B cell (primary cell): Measurements from ENCODE around the gene TLR7. TPM values are rescaled to one million over a fixed set of nuclear protein-coding genes. Genes with fewer than 3 reads are reported as not detected.

Experiments
- ATAC-seq: fragments of 200-7000 bp; cut with Tn5 transposase; one replicate; pipeline ENCODE4 v1.10.0; 2021; ENCODE audit warnings: low read depth, mild to moderate bottlenecking, moderate number of reproducible peaks, moderate library complexity
- CTCF ChIA-PET: fragments of 350-600 bp; sonication (Branson Sonifier 250); formaldehyde crosslinking; loops from one replicate; lab custom pipeline; 2021; ENCODE audit warnings: antibody characterized with exemption, inconsistent platforms; lab: Charles Lee
- POLR2A ChIA-PET: fragments of 350-600 bp; sonication (Branson Sonifier 250); formaldehyde crosslinking; loops from one replicate; lab custom pipeline; 2021; ENCODE audit warnings: antibody characterized with exemption; lab: Charles Lee
- DNase-seq: peaks from one replicate; pipeline ENCODE4 v3.0.0; 2013
- H2AFZ ChIP-seq: 2 replicates; pipeline ENCODE4 v1.6.1; 2012; ENCODE audit warnings: mild to moderate bottlenecking, low read depth, low read length; ENCODE audit not compliant: insufficient read depth, poor library complexity, severe bottlenecking
- H3K27ac ChIP-seq, 2 donors: 1 replicate in 1 of 2; 2 replicates in 1 of 2; pipeline ENCODE4 v1.5.1; 2012 to 2013; ENCODE audit warnings: low read length in 2 of 2, mild to moderate bottlenecking in 2 of 2, moderate library complexity in 1 of 2
- H3K27me3 ChIP-seq, 4 experiments: fragments of 200-600 bp in 1 of 4; sonication (generic) in 1 of 4; replicated peaks in 1 of 4; 1 replicate in 2 of 4; 2 replicates in 2 of 4; pipeline versions ENCODE4 v1.6.1 to v1.7.0; 2013 to 2016; ENCODE audit warnings: low read length in 3 of 4, mild to moderate bottlenecking in 2 of 4, mixed read lengths in 1 of 4, moderate library complexity in 1 of 4; ENCODE audit not compliant: insufficient read depth in 4 of 4, control insufficient read depth in 3 of 4; ENCODE audit errors: control extremely low read depth in 1 of 4
- H3K36me3 ChIP-seq, 2 experiments: replicated peaks in 1 of 2; 1 replicate in 1 of 2; 2 replicates in 1 of 2; pipeline versions ENCODE4 v1.6.1 to v1.7.1; 2013; ENCODE audit warnings: low read length in 1 of 2; ENCODE audit not compliant: insufficient read depth in 2 of 2, control insufficient read depth in 1 of 2; ENCODE audit errors: control extremely low read depth in 1 of 2, extremely low read depth in 1 of 2
- H3K4me1 ChIP-seq, 2 donors: fragments of 200-600 bp in 1 of 2; sonication (generic) in 1 of 2; 1 replicate in 1 of 2; 2 replicates in 1 of 2; pipeline versions ENCODE4 v1.5.1 to v1.6.1; 2013 to 2017; ENCODE audit warnings: low read length in 2 of 2; ENCODE audit not compliant: control insufficient read depth in 2 of 2, insufficient read depth in 2 of 2
- H3K4me2 ChIP-seq: replicated peaks from 2 replicates; pipeline ENCODE3; 2012; ENCODE audit warnings: mild to moderate bottlenecking, low read depth, low read length; ENCODE audit not compliant: poor library complexity, severe bottlenecking
- H3K4me3 ChIP-seq, 5 experiments: fragments of 200-600 bp in 1 of 5; sonication (generic) in 1 of 5; 1 replicate in 3 of 5; 2 replicates in 2 of 5; pipeline versions ENCODE4 v1.5.1 to v1.7.0; 2011 to 2016; ENCODE audit warnings: low read length in 4 of 5, mild to moderate bottlenecking in 4 of 5, low read depth in 2 of 5, control low read depth in 1 of 5, moderate library complexity in 1 of 5; ENCODE audit not compliant: insufficient read depth in 1 of 5; ENCODE audit errors: control extremely low read depth in 1 of 5, extremely low read depth in 1 of 5
- H3K79me2 ChIP-seq: fragments of 200-600 bp; sonication (generic); one replicate; pipeline ENCODE4 v1.6.0; 2016; ENCODE audit warnings: low read length; ENCODE audit not compliant: control insufficient read depth, insufficient read depth
- H3K9ac ChIP-seq: fragments of 200-600 bp; sonication (generic); 2 replicates; pipeline ENCODE4 v1.6.1; 2017; ENCODE audit warnings: mild to moderate bottlenecking, low read length, moderate library complexity
- H3K9me3 ChIP-seq, 3 donors: one replicate each; pipeline versions ENCODE4 v1.6.1 to v1.7.1; 2013; ENCODE audit warnings: low read length in 2 of 3; ENCODE audit not compliant: control insufficient read depth in 2 of 3, insufficient read depth in 1 of 3; ENCODE audit errors: control extremely low read depth in 1 of 3
- H4K20me1 ChIP-seq: 2 replicates; pipeline ENCODE4 v1.6.0; 2012; ENCODE audit warnings: mild to moderate bottlenecking, low read length; ENCODE audit not compliant: insufficient read depth, control insufficient read depth, poor library complexity, severe bottlenecking
- H3K27ac Mint-ChIP-seq: one replicate; pipeline ENCODE4 v1.8.0; 2021; ENCODE audit warnings: mixed read lengths
- H3K27me3 Mint-ChIP-seq: one replicate; pipeline ENCODE4 v1.8.0; 2021; ENCODE audit warnings: mixed read lengths
- H3K4me1 Mint-ChIP-seq: one replicate; pipeline ENCODE4 v1.8.0; 2021; ENCODE audit warnings: mixed read lengths
- H3K4me3 Mint-ChIP-seq: one replicate; pipeline ENCODE4 v1.8.0; 2021; ENCODE audit warnings: mixed read lengths
- H3K9me3 Mint-ChIP-seq: one replicate; pipeline ENCODE4 v1.8.0; 2022; ENCODE audit warnings: mixed read lengths; ENCODE audit not compliant: insufficient read depth
- EZH2 ChIP-seq: IDR thresholded peaks from 2 replicates; pipeline ENCODE4 v1.6.1; 2012; ENCODE audit warnings: borderline replicate concordance, low read depth, mild to moderate bottlenecking, moderate library complexity, low read length; ENCODE audit not compliant: insufficient read depth, poor library complexity, severe bottlenecking
- WGBS: methylation state at CpG from one replicate; pipeline ENCODE4 v1.1.5; 2013; ENCODE audit warnings: missing lambda C conversion rate; ENCODE audit not compliant: insufficient coverage; 5-methylcytosine and 5-hydroxymethylcytosine counted together
- intact Hi-C: fragments of 100-400 bp; cut with micrococcal nuclease; formaldehyde crosslinking; loops from one replicate; pipeline ENCODE4 v1.10.0; 2022
- polyA plus RNA-seq: library from polyadenylated mRNA; depleted of rRNA; stranded (reverse); fragments of >200 nt; gene quantifications from 2 replicates; pipeline ENCODE4 v1.2.3, GENCODE V29; 2012
- total RNA-seq, 2 donors: library from RNA; stranded (reverse); fragments of 120-200 nt in 1 of 2; gene quantifications; 1 replicate in 1 of 2; 2 replicates in 1 of 2; pipeline versions ENCODE4 v1.2.3 to v1.2.4, GENCODE V29; 2013 to 2022
- TF ChIP-seq, protein P1 (sequence below): fragments of 200-600 bp; IDR thresholded peaks from one replicate; pipeline ENCODE4 v1.8.0; 2022; ENCODE audit warnings: antibody characterized with exemption, mild to moderate bottlenecking

Gene TLR7
- total and polyA plus RNA-seq, 2 donors (not counting 1 experiment from before 2014, with no cell fraction given) = 6.1 to 10.2 TPM

DNA sequence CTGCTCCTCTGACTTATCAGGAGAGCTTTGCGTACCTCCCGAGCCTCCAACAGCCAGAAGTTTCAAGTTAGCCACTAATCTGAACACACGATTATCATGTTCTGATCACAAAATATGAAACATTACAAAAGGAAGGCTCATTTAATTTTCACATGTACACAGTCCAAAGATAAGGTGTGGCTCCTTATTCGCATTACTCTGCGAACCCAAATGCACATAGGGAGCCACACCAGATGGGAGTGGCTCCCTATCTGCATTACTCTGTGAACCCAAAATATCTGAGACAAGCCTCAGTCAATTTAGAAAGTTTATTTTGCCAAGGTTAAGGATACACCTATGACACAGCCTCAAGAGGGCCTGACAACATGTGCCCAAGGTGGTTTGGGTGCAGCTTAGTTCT lies 68.0 kb downstream of the TLR7 start:
- intact Hi-C loops = no loop called here
- H3K4me1 ChIP-seq = no peaks in the 10 kb centered on the region
- H3K4me2 ChIP-seq = no peak overlapping the region
- POLR2A ChIA-PET = no interaction called here
- H3K9me3 ChIP-seq = no peaks in the 10 kb centered on the region
- CTCF ChIA-PET = no interaction called here
- H3K27ac ChIP-seq = no peak overlapping the region
- Mint-ChIP-seq H3K27ac (no peak overlapping the region), H3K4me3 (no peak overlapping the region), H3K4me1 (no peaks in the 10 kb centered on the region), H3K9me3 (no peaks in the 10 kb centered on the region), H3K27me3 (no peaks in the 10 kb centered on the region)
- H3K79me2 ChIP-seq = no peaks in the 10 kb centered on the region
- no peaks in the 10 kb centered on the region for H3K36me3 ChIP-seq
- H2AFZ ChIP-seq = no peak overlapping the region
- TF ChIP-seq, protein P1, sequence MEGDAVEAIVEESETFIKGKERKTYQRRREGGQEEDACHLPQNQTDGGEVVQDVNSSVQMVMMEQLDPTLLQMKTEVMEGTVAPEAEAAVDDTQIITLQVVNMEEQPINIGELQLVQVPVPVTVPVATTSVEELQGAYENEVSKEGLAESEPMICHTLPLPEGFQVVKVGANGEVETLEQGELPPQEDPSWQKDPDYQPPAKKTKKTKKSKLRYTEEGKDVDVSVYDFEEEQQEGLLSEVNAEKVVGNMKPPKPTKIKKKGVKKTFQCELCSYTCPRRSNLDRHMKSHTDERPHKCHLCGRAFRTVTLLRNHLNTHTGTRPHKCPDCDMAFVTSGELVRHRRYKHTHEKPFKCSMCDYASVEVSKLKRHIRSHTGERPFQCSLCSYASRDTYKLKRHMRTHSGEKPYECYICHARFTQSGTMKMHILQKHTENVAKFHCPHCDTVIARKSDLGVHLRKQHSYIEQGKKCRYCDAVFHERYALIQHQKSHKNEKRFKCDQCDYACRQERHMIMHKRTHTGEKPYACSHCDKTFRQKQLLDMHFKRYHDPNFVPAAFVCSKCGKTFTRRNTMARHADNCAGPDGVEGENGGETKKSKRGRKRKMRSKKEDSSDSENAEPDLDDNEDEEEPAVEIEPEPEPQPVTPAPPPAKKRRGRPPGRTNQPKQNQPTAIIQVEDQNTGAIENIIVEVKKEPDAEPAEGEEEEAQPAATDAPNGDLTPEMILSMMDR = no peak
- no peak for TF ChIP-seq EZH2
- no peaks in the 10 kb centered on the region for H4K20me1 ChIP-seq
- no peak for ATAC-seq
- WGBS = 92% methylated on average over 2 of the region's 5 CpGs
- peaks cover 0 to 7% (median 0%) of the 10 kb centered on the region in 4 experiments for H3K27me3 ChIP-seq
- no peak for DNase-seq
- no peak overlapping the region for H3K9ac ChIP-seq
- H3K4me3 ChIP-seq = no peak overlapping the region

DNA sequence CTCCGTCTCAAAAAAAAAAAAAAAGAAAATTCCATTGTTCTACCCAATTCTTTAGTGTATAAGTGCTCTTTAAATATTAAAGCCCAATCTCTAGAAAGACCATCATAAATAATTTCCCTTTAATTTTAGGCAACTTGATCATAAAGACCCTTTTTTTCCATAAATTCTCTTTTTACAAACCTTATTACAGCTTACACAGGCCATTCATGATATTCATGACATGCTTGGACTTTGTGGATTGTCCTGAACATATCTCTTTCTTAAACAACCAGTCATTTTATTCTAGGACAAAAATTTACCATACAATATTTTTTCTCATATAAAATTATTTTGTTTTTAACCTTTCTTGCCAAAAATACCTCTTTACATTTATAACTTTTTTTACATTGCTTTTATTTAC lies 70.1 kb downstream of the TLR7 start:
- H3K27ac Mint-ChIP-seq = no peak overlapping the region
- ChIA-PET CTCF (interaction anchor here (0.7 to 2.1 kb wide), 3 partner anchors 10 to 321 kb away, joined by 3 to 10 read pairs (median 4); no protein-coding TSS in a partner anchor), POLR2A (no interaction called here)
- intact Hi-C loops = no loop called here
- WGBS = no CpG with 5 or more reads among the region's 1 CpG
- no peaks in the 10 kb centered on the region for H3K9me3 Mint-ChIP-seq
- no peaks in the 10 kb centered on the region for H3K4me1 Mint-ChIP-seq
- Histone ChIP-seq H3K4me2 (no peak overlapping the region), H3K79me2 (no peaks in the 10 kb centered on the region), H3K9ac (no peak overlapping the region), H3K9me3 (no peaks in the 10 kb centered on the region), H3K36me3 (no peaks in the 10 kb centered on the region), H2AFZ (no peak overlapping the region), H4K20me1 (no peaks in the 10 kb centered on the region), H3K27me3 (no peaks in the 10 kb centered on the region), H3K4me1 (no peaks in the 10 kb centered on the region), H3K27ac (no peak overlapping the region), H3K4me3 (no peak overlapping the region)
- no peak for TF ChIP-seq EZH2
- TF ChIP-seq, protein P1 = no peak
- no peaks in the 10 kb centered on the region for H3K27me3 Mint-ChIP-seq
- ATAC-seq = no peak
- DNase-seq = no peak
- no peak overlapping the region for H3K4me3 Mint-ChIP-seq

Other genes starting within 250 kb of the TLR7 start
- gene PRPS2, start 75.7 kb upstream of the TLR7 start, total RNA-seq = 30.4 and 31.1 TPM in 2 replicates
- gene PRPS2, start 75.7 kb upstream of the TLR7 start, polyA plus RNA-seq = 11.6 and 12.6 TPM in 2 replicates
- gene TLR8, start 39.5 kb downstream of the TLR7 start, total RNA-seq = 0.29 and 0.39 TPM in 2 replicates
- gene TLR8, start 39.5 kb downstream of the TLR7 start, polyA plus RNA-seq = 0.19 and 0.23 TPM in 2 replicates
- gene TMSB4X, start 108.0 kb downstream of the TLR7 start, total RNA-seq = 2,468 and 2,550 TPM in 2 replicates
- gene TMSB4X, start 108.0 kb downstream of the TLR7 start, polyA plus RNA-seq = 4,850 and 8,066 TPM in 2 replicates
- gene FAM9C, start 177.5 kb downstream of the TLR7 start, total RNA-seq = not detected in 2 replicates
- not detected in 2 replicates for gene FAM9C, start 177.5 kb downstream of the TLR7 start, polyA plus RNA-seq